Gastrocnemius medialis (tissue), 4 donors: ENCODE measurements around the gene MOGAT1. TPM values are rescaled to one million over a fixed set of nuclear protein-coding genes. Genes with fewer than 3 reads are reported as not detected.

Source experiments
- ATAC-seq, 2 donors: fragments of 150-250 bp; one replicate each; pipeline ENCODE4 v1.9.1; 2016
- DNase-seq, 2 donors: peaks; one replicate each; pipeline ENCODE4 v3.0.0-alpha.2; 2019
- H3K27ac ChIP-seq, 4 donors: fragments of 200-600 bp; sonication (generic); 1 replicate in 1 of 4; 2 replicates in 3 of 4; pipeline ENCODE4 v1.5.1; 2016 to 2018; ENCODE audit warnings: mild to moderate bottlenecking in 2 of 4, moderate library complexity in 1 of 4
- H3K27me3 ChIP-seq, 3 donors: fragments of 200-600 bp; sonication (generic) in 2 of 3; 1 replicate in 1 of 3; 2 replicates in 2 of 3; pipeline versions ENCODE4 v1.5.1 to v1.6.0; 2016 to 2019; ENCODE audit warnings: mild to moderate bottlenecking in 1 of 3, moderate library complexity in 1 of 3
- H3K36me3 ChIP-seq, 2 donors: fragments of 200-600 bp; sonication (generic) in 1 of 2; one replicate each; pipeline ENCODE4 v1.5.1; 2017 to 2018
- H3K4me1 ChIP-seq, 2 donors: fragments of 200-600 bp; sonication (generic) in 1 of 2; one replicate each; pipeline ENCODE4 v1.5.1; 2016 to 2017; ENCODE audit warnings: mild to moderate bottlenecking in 2 of 2
- H3K4me3 ChIP-seq, 4 donors: fragments of 200-600 bp; sonication (generic) in 3 of 4; 1 replicate in 1 of 4; 2 replicates in 3 of 4; pipeline ENCODE4 v1.5.1; 2016 to 2019; ENCODE audit warnings: mild to moderate bottlenecking in 2 of 4
- H3K9me3 ChIP-seq, 3 donors: fragments of 200-600 bp; sonication (generic) in 2 of 3; 1 replicate in 1 of 3; 2 replicates in 2 of 3; pipeline ENCODE4 v1.5.1; 2016 to 2019
- CTCF ChIP-seq, 5 experiments: fragments of 450-650 bp in 3 of 5; fragments of 200-600 bp in 2 of 5; sonication (generic) in 2 of 5; IDR thresholded peaks in 4 of 5; conservative IDR thresholded peaks in 1 of 5; 1 replicate in 4 of 5; 2 replicates in 1 of 5; pipeline ENCODE4 v1.5.1; 2016 to 2019; ENCODE audit warnings: antibody characterized with exemption in 5 of 5, mild to moderate bottlenecking in 3 of 5, moderate library complexity in 3 of 5
- POLR2A ChIP-seq, 2 donors: fragments of 450-650 bp; IDR thresholded peaks; one replicate each; pipeline ENCODE4 v1.6.1; 2017; ENCODE audit warnings: antibody characterized with exemption in 2 of 2, mild to moderate bottlenecking in 2 of 2, moderate library complexity in 2 of 2
- in situ Hi-C, 4 donors: fragments of 200-750 bp; cut with MboI; loops; one replicate each; pipeline versions ENCODE4 v1.15.0 to v1.8.0; 2017; ENCODE audit warnings: low sequenced_read_pairs in 4 of 4
- intact Hi-C: fragments of 100-400 bp; cut with DNase I; formaldehyde crosslinking; loops from one replicate; pipeline ENCODE4 v1.15.1; 2023; ENCODE audit warnings: low total_unique reads
- total RNA-seq, 4 donors: library from RNA; depleted of rRNA; stranded (reverse); fragments of >200 nt; gene quantifications; one replicate each; pipeline versions ENCODE4 v1.1.0 to v1.2.3, GENCODE V29; 2016

Gene MOGAT1
- total RNA-seq, 4 donors from 2014 or later = not detected

GRCh38 chr2:222739939-222740338, 68.5 kb downstream of the MOGAT1 start:
- intact Hi-C loops = no loop called here
- DNase-seq (no peak), ATAC-seq (no peak)
- H3K36me3 ChIP-seq = no peaks in the 10 kb centered on the region
- H3K27me3 ChIP-seq = no peaks in the 10 kb centered on the region
- no peaks in the 10 kb centered on the region for H3K9me3 ChIP-seq
- TF ChIP-seq POLR2A (IDR thresholded peaks at IDR 0.05) (no peak), CTCF (IDR thresholded peaks at IDR 0.05 in 4 of 5, conservative IDR thresholded peaks at IDR 0.05 in 1 of 5) (no peak)
- peaks cover 47 to 49% of the 10 kb centered on the region in 2 donors for H3K4me1 ChIP-seq
- H3K27ac ChIP-seq = peak overlapping the region in 2 of 4 donors; percentile 82 to 83
- in situ Hi-C loops = no loop called here
- no peak overlapping the region for H3K4me3 ChIP-seq

GRCh38 chr2:222743251-222743812, 71.9 kb downstream of the MOGAT1 start:
- ATAC-seq (peak in 1 of 2 donors; percentile 51), DNase-seq (no peak)
- H3K27ac ChIP-seq = peak overlapping the region; percentile 46 to 75 (median 64)
- TF ChIP-seq POLR2A (IDR thresholded peaks at IDR 0.05) (no peak), CTCF (IDR thresholded peaks at IDR 0.05 in 4 of 5, conservative IDR thresholded peaks at IDR 0.05 in 1 of 5) (no peak)
- peaks cover 28 to 34% of the 10 kb centered on the region in 2 donors for H3K4me1 ChIP-seq
- no peaks in the 10 kb centered on the region for H3K9me3 ChIP-seq
- in situ Hi-C loops (no loop called here), intact Hi-C loops (no loop called here)
- H3K27me3 ChIP-seq = no peaks in the 10 kb centered on the region
- H3K4me3 ChIP-seq = peak overlapping the region in 1 of 4 donors; percentile 17
- H3K36me3 ChIP-seq = no peaks in the 10 kb centered on the region

GRCh38 chr2:222745836-222746559, 74.5 kb downstream of the MOGAT1 start:
- ATAC-seq = no peak
- H3K4me1 ChIP-seq = peaks cover 22 to 23% of the 10 kb centered on the region in 2 donors
- no peak overlapping the region for H3K4me3 ChIP-seq
- no peaks in the 10 kb centered on the region for H3K36me3 ChIP-seq
- H3K9me3 ChIP-seq = no peaks in the 10 kb centered on the region
- H3K27me3 ChIP-seq = no peaks in the 10 kb centered on the region
- H3K27ac ChIP-seq = peak overlapping the region in 2 of 4 donors; percentile 35 to 72
- no peak for TF ChIP-seq POLR2A (IDR thresholded peaks at IDR 0.05)
- no peak for TF ChIP-seq CTCF (IDR thresholded peaks at IDR 0.05 in 4 of 5, conservative IDR thresholded peaks at IDR 0.05 in 1 of 5)
- no peak for DNase-seq
- intact Hi-C loops (no loop called here), in situ Hi-C loops (no loop called here)

- intact Hi-C loops = no loop called here
- H3K36me3 ChIP-seq = no peaks in the 10 kb centered on the region
- ATAC-seq = no peak
- TF ChIP-seq POLR2A (IDR thresholded peaks at IDR 0.05) = no peak
- peaks cover 19 to 28% of the 10 kb centered on the region in 2 donors for H3K4me1 ChIP-seq
- no peak for DNase-seq
- in situ Hi-C loops = no loop called here
- H3K9me3 ChIP-seq = no peaks in the 10 kb centered on the region
- no peak overlapping the region for H3K27ac ChIP-seq
- H3K4me3 ChIP-seq = no peak overlapping the region
- H3K27me3 ChIP-seq = no peaks in the 10 kb centered on the region
Measured at GRCh38 chr2:222747526-222748160, 76.2 kb downstream of the MOGAT1 start.

GRCh38 chr2:222750533-222750932, 79.1 kb downstream of the MOGAT1 start:
- H3K4me1 ChIP-seq = peaks cover 23 to 37% of the 10 kb centered on the region in 2 donors
- no peaks in the 10 kb centered on the region for H3K36me3 ChIP-seq
- no peak overlapping the region for H3K4me3 ChIP-seq
- H3K27me3 ChIP-seq = no peaks in the 10 kb centered on the region
- TF ChIP-seq CTCF (IDR thresholded peaks at IDR 0.05 in 4 of 5, conservative IDR thresholded peaks at IDR 0.05 in 1 of 5) (no peak), POLR2A (IDR thresholded peaks at IDR 0.05) (no peak)
- ATAC-seq (no peak), DNase-seq (no peak)
- H3K9me3 ChIP-seq = no peaks in the 10 kb centered on the region
- no peak overlapping the region for H3K27ac ChIP-seq
- intact Hi-C loops = no loop called here
- in situ Hi-C loops = no loop called here
